Measurements from ENCODE around the gene SCMH1.

The SCMH1 gene

DNA sequence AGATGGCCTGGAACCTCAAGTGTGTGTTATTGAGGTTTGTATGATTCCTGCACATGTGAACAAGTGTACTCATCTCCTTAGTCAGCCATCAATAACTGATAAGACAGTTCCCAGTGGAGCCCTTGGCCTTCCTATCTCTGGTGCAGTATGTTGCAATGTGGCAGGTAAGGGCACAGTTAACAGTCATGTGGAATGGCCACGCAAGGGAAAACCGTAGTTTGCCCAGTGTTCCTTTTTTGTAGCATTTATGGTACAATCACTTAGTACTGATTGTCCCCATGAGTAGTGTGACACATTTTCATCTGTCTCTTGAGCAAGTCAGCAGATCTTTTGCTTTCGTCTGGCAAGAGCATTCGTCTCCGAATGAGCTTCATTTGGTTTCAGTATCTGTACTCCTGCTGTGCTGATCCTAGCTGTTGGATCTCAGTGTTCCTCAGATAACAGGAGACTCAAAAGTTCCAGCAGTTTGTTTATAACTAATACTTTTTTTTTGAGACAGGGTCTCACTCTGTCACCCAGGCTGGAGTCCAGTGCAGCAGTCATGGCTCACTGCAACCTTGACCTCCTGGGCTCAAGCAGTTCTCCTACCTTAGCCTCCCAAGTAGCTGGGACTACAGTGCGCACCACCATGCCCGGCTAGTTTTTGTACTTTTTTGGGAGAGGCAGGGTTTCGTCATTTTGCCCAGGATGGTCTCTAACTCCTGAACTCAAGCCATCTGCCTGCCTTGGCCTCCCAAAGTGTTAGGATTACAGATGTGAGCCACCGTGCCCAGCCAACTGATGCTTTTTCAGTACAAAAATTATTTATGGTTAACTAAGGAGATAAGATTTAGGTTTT, 254.4 kb downstream of the SCMH1 start:
- DNase-seq = no peak

DNA sequence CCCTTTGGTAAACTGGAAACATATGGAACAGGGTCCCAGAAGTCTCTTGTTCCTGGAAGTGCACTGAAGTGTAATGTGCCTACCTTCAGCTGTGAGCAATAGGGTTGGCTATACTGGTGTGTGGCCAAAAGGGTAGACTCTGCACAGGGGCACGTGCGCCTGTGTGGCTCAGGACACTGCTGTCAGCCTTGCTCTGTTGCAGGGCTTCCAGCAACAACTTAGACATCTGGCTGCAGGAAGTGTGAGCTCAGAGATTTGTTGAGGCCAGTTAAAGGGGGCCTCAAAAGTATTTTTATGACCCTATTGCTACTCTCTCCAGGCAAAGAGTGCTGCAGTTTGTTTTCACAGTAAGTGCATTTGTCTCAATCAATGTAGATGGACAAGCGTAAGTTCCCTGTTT, 255.2 kb downstream of the SCMH1 start:
- no peak for DNase-seq

DNA sequence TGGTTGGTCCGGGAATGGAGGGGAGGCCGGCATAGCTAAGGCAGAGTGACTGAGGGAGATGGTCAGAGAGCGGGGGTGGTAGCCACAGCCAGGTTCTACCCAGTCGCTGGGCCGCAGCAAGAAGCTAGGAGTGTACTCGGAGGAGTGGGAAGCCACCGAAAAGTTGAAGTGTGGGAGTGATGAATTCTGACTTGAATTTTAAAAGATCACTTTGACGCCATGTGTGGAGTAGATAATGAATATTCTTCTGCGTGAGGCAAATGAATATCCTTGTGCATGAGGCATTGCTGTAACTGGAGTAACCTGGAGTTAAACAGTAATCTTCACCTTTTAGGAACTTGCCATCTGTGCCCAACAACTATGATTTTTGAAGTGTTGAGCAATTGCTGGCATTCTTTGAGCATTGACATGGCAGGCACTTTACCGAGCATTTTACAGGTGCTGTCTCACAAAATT, 255.8 kb downstream of the SCMH1 start:
- DNase-seq = no peak

DNA sequence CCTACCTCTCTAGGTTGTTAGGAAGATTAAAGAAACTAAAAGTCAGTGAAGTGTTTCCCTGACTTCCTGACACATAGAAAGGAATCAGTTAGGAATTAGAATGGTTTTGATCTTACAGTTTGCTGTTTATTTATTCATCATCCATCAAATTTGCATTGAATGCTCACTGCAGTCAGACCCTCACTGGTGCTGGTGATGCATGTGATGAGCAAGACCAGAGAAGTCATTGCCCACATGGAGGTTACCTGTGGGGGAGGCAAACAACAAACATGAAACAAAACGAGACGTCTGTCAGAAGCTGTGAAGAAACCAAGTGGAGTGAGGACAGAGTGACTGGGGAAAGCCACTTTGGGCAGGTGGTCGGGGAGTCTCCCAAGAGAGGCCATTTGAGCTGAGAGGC, 256.2 kb downstream of the SCMH1 start:
- no peak for DNase-seq

DNA sequence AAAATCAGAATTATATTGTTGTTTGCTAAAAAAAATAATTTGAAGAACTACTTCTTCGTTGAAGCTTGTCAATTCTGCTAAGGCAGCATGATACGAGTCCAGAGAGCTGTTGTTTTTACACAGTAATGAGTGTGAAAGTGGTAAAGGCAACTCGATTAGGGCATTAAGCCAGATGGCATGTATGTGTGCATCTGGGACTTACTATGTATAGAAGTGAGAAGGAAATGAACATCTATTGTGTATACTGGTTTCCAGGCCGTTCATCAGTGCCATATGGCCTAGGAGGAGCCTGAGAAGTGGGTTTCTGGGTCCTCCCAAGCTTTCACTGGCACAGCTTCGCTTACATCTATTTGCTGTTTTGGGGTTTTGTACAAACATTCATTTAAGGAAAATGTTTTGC, 256.9 kb downstream of the SCMH1 start:
- DNase-seq = no peak

DNA sequence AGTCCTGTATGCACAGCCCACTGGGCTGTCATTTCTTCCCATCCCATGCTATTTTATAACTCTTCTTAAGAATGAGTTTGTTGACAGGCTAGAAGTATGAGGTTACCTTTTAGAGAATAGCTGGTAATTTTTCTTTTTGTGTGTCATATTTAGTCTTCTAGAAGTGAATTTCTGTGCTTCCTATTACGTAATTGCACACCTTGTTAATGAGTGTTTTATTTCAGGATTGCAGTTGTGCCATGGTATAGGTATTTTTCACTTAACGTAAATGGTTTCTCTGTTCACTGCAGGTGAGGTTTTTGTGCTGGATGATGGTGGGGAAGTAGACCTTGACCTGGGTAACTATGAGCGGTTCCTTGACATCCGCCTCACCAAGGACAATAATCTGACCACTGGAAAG, 257.6 kb downstream of the SCMH1 start:
- DNase-seq = no peak

DNA sequence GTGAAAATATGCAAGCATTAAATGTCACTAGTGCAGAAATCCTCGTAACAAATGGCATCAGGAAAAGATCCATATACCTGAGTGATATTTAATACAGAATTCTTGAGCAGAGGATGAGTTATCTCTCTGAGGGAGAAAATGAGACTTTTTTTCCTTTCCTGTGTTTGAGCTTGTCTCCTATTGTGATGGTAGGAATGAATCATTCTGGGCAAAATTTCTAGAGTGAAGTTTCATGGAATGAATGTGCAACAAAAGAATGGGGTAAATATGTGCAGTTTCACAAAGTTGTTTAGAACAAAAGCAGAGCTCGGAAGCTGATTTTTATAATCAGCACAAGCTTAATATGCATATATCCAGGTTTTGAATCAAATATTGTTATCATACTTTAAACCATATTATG, 258.0 kb downstream of the SCMH1 start:
- no peak for DNase-seq

DNA sequence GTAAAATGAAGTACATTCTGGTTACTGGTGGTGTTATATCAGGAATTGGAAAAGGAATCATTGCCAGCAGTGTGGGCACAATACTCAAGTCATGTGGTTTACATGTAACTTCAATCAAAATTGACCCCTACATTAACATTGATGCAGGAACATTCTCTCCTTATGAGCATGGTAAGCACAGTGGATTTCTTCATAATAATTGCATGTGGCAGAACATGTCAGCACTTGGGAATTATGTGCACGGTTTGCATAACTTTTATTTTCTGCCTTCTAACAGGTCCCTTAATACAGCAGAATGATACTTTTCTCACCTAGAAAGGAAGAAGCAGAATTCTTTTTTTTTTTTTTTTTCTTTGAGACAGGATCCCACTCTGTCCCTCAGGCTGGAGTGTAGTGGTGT, 258.8 kb downstream of the SCMH1 start:
- DNase-seq = no peak

DNA sequence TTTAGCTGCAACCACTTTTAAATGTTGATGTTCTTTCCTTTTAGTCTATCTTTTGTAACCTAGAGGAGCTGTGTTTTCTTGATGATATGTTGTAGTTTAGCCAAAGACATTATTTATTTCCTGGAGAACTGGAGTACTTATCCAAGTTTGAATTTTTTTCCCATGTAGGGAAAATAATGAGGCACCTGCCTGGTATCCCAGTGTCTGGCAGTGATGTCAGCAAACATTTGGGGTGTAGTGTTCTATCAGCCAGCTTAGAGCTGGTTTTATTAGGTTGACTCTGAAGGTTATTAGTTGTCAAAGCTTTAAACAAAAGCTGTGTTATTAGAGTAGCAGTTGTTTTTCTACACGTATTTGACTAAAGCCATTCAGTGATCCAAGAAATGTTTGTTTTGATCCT, 259.4 kb downstream of the SCMH1 start:
- DNase-seq = no peak

DNA sequence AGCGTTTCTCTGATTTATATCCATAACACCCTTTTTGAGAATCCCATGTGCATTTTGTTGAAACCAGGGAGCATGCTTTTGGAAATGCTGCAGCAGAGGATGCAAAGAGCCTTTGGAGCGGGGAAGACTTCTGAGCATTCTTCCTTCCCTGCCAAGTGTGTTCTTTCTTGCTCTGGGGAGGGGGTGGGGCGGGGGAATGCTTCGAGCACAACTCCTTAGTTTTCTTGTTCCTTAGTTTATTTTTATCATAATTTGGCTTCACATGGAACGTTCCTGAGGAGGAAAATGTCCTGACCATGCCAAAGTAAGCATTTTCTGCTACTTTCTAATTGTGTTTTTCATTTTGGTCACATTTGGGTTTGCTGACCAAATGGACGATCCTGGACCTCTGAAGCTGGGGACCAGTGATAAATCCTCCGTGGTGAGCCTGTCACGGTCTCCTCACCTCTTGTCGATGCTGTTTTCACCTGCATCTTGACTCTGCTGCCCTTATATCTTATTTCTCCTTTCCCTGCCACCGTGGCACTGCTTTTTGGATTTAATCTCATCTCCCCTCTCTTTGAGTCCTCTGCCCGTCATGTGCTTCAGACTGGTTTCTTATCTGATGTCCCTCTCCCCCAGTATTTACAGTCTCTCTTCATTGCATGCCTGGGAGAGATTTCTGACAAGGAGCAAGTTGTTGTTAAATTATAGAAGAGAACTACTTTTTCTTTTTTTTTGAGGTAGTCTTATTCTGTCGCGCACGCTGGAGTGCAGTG, 260.2 kb downstream of the SCMH1 start:
- no peak for DNase-seq

DNA sequence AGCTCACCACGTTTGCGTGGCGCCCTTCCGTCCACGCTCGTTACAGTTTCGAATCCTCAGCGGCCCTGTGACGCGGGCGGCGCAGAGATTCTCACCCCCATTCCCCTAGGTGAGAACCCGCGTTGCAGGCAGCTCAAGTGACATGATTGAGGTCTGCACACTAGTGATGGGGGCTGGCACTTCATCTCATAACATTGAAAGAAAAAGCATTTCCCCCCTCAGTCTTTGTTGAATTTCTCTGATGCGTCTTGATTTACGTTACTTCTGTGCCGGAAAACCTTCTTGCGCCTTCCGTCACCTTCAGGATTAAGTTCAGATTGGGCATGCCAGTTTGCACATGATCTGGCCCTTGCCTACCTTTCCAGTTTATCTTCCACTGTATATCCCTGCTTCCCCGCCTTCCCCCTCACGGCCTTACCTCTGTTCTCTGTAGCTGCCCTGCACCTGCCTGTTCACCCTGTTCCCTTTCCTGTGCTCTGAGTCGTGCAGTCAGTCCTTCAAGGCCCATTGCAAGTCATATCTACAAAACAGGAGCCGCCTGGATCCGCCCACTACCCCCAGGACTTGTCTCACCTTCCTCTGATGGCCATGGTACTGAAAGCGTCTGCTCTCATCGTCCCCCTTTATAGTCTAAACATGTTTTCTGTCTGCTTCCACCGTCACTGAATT, 261.5 kb downstream of the SCMH1 start:
- peak; percentile 40 for DNase-seq

DNA sequence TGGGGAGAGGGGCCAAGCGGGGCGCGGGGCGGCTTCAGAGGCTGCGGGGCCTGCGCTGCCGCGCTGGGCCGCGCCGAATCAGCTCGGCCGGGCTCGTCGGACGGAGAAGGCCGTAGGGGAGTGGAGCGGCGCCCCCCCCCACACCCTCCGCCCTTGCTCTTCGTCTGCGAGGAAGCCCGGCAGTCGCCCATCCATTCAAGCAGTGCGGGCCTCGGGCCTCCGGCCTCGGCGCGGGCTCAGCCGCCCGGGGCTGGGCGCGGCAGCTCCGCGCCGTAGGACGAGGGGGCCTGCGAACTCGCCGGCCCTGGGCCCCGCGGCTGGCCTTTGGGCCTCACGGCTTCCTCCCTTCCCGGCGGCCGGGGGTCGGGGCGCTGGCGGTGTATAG, 262.0 kb downstream of the SCMH1 start:
- no peak for DNase-seq

DNA sequence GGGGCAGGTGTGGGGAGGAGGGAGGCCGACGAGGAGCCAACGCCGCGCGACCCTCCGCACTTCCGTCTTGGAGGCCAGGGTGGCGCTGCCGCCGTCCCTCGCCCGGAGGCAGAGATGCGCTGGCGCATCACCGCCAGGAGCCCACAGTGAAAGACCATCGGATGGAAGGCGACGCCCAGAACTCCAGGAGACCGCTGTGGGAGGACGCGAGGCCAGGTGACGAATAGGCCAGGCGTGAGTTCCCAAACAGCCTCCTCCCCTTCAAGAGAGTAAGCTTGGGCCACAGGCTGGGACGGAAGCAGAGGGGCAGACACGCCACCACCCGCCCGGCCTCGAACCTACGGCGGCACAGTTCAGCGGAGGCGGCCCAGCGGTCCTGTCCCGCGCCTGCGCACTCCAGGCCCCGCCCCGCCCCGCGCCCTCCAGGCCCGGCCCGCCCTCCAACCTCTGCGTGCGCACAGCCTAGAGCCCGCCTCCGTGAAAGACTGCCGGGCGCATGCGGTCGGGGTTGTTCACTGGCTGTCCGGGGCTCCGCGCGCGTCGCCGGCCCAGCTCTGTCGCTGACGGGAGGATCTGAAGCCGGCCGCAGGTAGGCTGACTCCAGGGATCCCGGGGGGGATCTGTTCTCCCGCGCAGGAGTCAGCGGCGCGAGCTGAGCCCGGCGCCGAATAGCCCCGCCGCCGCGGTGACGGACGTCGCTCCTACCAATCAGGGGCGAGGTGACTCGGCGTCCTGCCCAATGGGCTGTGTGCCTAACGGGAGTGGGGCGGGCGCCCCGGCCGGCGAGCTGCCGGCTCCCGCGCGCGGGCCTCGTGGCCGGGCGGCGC, 262.7 kb downstream of the SCMH1 start, which contains the start of gene CTPS1:
TSS of gene CTPS1 (plus strand) at position 456 of the 827 bp plus-strand sequence. CDS start 3,595 bp downstream, outside the sequence.
- DNase-seq = peak; percentile 96

DNA sequence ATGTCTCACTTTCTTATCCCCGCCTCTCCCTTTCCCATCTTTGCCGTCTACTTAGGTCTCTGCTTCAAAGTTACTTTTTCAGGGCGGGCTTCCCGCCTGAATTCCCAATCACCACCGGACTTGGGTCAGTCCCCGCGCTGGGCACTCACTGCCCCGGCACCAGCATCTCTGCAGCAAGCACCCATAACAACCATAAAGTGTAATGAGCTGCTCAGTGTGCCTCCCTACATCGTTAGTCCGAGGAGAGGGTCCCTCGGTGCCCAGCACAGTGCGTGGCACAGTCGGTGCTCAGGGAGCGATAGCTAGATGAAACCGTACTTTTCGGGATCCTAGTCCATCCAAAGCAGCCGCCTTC, 263.2 kb downstream of the SCMH1 start:
- DNase-seq = no peak

DNA sequence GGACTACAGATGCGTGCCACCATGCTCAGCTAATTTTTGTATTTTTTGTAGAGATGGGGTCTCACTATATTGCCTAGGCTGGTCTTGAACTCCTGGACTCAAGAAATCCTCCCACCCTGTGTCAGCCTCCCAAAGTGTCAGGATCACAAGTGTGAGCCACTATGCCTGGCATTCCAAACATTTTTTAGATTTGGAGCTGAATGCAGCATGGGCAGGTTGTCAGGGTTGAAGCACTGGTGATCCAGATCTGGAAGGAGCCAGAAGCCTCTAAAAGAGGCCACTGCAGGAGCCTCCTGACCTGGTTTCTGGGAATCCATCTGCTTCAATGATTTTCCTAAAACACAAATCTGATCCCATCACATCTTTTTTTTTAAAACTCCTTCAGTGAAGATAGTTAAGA, 264.4 kb downstream of the SCMH1 start:
- no peak for DNase-seq
